SH-SY5Y (cell line): Measurements from ENCODE around the gene PPP1R8.

Experiments
- GATA2 ChIP-seq: IDR thresholded peaks from 2 replicates; pipeline ENCODE4 v1.6.1; 2011; ENCODE audit warnings: mild to moderate bottlenecking, low read depth, low read length
- GATA3 ChIP-seq: IDR thresholded peaks from 2 replicates; pipeline ENCODE4 v1.6.1; 2011; ENCODE audit warnings: low read depth, mild to moderate bottlenecking, low read length, moderate library complexity

DNA sequence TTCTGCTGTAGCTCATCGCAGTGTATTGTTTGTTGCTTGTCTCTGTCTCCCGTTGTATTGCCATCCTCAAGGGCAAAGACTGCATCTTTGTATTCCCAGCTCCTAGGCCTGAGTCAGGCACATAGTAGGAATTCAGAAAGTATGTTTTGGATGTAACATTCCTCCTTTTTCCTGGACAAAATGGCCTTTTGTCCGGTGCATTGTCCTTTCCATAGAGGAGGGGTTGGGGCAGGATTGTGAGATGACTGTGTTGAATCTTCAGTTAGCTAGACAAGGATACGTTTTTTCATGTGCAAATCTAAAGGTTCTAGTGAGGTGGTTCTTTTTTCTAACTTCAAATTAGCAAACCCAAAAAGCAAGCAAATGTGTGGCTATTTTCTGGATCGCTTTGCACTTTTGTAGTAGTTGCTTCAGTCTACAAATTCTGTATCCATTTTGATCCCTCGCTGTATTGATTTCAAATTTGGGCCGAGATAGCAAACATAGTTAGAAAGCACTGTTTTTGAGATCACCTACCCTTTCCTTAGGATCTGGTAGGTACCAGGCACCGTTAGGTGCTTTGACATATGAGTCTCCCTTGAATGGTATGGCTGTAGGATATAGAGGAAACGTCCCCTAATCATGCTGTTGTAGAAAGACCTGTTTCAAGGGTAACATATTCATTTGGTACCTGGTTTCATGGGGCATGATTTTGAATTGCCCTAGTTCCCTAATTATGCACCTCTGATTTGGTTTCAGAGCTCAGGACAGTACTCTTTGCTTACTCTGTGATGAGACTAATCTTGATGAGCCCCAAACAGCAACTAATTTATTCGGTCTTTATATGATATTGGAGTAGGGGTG lies 1.2 kb downstream of the PPP1R8 start:
- no peak for TF ChIP-seq GATA2
- TF ChIP-seq GATA3: no peak
